Stimulated activated memory B cell treated with anti-CD40 and anti-IgM and Interleukin-4, amounts not matched to agents 10 μg/mL and 1 μg/mL and 100 μg/mL, for 72 hours (primary cell): ENCODE results near the gene ZW10.
"Not testable (repeated sequence)": the region's sequence is repeated elsewhere in the genome, so short reads cannot be mapped to it uniquely, and the experiment has no call there.

Source experiments
- ATAC-seq: fragments of 150-1000 bp; cut with Tn5 transposase; 2 replicates; pipeline ENCODE4 v1.10.0; 2021
- H3K27ac Mint-ChIP-seq: one replicate; pipeline ENCODE4 v1.8.0; 2022; ENCODE audit warnings: mild to moderate bottlenecking, mixed read lengths
- H3K27me3 Mint-ChIP-seq: one replicate; pipeline ENCODE4 v1.8.0; 2022; ENCODE audit warnings: mixed read lengths
- H3K36me3 Mint-ChIP-seq: one replicate; pipeline ENCODE4 v1.8.0; 2022; ENCODE audit warnings: mixed read lengths
- H3K4me1 Mint-ChIP-seq: one replicate; pipeline ENCODE4 v1.8.0; 2022; ENCODE audit warnings: mixed read lengths
- H3K4me3 Mint-ChIP-seq: one replicate; pipeline ENCODE4 v1.8.0; 2022; ENCODE audit warnings: mild to moderate bottlenecking, moderate library complexity, mixed read lengths
- H3K9me3 Mint-ChIP-seq: one replicate; pipeline ENCODE4 v1.8.0; 2022; ENCODE audit warnings: mixed read lengths

ZW10 gene

DNA sequence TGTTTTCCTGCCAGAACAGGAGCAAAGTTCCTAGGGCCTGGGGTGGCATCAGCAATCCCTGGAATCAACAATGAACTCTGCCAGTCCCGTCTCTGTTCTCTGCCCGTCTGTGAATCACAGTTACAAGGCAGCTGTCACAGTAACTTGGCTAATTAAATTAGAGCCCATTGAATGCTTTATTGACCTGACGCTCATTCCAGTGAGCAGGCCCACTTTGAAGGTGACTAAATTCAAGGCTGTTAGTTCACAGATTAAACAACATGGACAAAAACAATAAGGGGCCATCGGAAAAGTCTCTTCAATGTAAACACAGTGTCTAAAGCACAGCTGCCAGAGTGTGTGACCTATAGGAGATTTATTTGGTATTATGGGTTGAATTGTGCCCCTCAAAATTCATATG is 49.7 kb downstream of the ZW10 start:
- Mint-ChIP-seq H3K4me3 (no peak overlapping the region), H3K4me1 (no peaks in the 10 kb centered on the region), H3K27ac (no peak overlapping the region), H3K9me3 (peaks cover 11% of the 10 kb centered on the region), H3K27me3 (no peaks in the 10 kb centered on the region), H3K36me3 (peaks cover 48% of the 10 kb centered on the region)
- no peak for ATAC-seq

DNA sequence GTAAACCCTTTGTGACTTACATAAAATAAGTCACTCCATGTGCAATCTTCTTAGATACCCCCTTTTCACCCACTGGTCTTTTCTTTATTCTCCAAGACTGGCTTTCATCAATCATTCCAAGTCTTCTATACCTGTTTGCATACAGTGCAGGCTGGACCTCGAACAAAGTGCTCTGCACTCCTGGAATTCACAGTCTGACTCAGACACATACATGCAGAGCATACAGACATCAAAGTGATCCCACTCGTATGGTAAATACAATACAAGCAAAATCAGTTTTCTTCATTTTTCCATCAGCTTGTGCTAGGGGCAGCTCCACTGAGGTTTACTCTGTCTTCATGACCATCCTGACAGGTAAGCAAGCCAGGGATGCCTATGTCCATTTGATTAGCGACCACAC is 50.6 kb downstream of the ZW10 start:
- H3K36me3 Mint-ChIP-seq = peaks cover 51% of the 10 kb centered on the region
- no peak overlapping the region for H3K27ac Mint-ChIP-seq
- H3K4me1 Mint-ChIP-seq = no peaks in the 10 kb centered on the region
- ATAC-seq = no peak
- H3K9me3 Mint-ChIP-seq = peaks cover 11% of the 10 kb centered on the region
- H3K27me3 Mint-ChIP-seq = no peaks in the 10 kb centered on the region
- H3K4me3 Mint-ChIP-seq = no peak overlapping the region

DNA sequence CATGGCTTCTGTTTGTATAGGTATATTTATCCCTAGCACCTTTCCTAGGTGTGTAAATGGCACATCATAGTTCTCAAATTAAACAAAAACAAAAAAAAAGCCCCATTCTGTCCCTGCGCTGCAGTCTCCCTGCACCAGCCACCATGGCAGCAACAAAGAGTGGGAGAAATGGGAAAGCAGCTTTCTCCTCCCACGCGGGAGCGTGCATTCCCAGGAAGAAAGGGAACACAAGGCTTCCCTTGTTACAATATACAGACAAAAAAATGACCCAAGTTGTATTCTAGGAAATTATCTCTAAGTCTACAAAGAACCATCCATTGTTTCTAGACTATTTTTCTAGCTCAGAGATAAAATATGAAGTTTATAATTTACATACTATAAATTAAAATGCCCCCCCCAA is 51.3 kb downstream of the ZW10 start:
- H3K36me3 Mint-ChIP-seq = peaks cover 56% of the 10 kb centered on the region
- no peaks in the 10 kb centered on the region for H3K4me1 Mint-ChIP-seq
- H3K27me3 Mint-ChIP-seq = no peaks in the 10 kb centered on the region
- H3K27ac Mint-ChIP-seq = no peak overlapping the region
- no peak overlapping the region for H3K4me3 Mint-ChIP-seq
- peaks cover 11% of the 10 kb centered on the region for H3K9me3 Mint-ChIP-seq
- ATAC-seq = no peak

DNA sequence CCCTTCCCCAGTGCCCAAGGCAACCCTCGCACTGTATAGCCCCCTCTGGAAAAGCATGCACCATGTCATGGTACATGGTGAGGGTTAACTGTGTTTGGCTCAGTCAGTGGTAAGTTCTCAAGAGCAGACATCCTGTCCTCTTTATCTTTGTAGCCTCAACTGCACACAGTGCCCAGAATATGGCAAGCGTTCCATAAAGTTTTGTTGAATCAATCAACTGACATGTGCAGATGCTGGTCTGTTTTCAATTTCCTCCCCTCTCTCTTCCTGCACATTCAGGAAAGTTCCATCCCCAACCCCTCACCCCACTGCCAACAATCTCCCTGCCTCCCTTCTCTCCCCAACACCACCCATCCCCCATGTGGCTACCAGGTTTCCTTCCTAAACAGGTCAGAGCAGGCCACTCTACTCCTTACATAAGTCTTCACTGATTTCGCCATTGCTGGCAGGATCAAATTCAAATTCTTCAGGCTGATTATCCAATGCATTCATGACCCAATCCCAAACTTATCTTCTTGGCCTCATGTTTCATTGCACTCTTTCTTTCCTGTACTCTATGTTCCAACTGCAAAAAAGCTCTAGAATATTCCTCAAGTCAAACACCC is 51.9 kb downstream of the ZW10 start:
- no peak for ATAC-seq
- no peak overlapping the region for H3K4me3 Mint-ChIP-seq
- no peak overlapping the region for H3K27ac Mint-ChIP-seq
- H3K27me3 Mint-ChIP-seq = no peaks in the 10 kb centered on the region
- H3K36me3 Mint-ChIP-seq = peaks cover 59% of the 10 kb centered on the region
- H3K9me3 Mint-ChIP-seq = peaks cover 11% of the 10 kb centered on the region
- H3K4me1 Mint-ChIP-seq = no peaks in the 10 kb centered on the region

DNA sequence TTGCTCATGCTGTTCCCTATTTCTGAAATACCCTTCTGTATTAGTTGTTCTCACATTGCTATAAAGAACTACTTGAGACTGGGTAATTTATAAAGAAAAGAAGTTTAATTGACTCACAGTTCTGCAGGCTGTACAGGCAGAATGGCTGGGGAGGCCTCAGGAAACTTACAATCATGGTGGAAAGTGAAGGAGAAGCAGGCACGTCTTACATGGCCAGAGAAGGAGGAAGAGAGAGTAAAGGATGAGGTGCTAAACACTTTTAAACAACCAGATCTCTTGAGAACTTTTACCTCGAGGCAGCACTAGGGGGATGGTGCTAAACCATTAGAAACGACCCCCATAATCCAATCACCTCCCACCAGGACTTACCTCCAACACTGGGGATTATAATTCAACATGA is 53.0 kb downstream of the ZW10 start:
- not testable (repeated sequence) for H3K27me3 Mint-ChIP-seq, H3K4me1 Mint-ChIP-seq, H3K27ac Mint-ChIP-seq, H3K4me3 Mint-ChIP-seq, ATAC-seq
- Mint-ChIP-seq H3K9me3 (peaks cover 11% of the 10 kb centered on the region), H3K36me3 (peaks cover 67% of the 10 kb centered on the region)

DNA sequence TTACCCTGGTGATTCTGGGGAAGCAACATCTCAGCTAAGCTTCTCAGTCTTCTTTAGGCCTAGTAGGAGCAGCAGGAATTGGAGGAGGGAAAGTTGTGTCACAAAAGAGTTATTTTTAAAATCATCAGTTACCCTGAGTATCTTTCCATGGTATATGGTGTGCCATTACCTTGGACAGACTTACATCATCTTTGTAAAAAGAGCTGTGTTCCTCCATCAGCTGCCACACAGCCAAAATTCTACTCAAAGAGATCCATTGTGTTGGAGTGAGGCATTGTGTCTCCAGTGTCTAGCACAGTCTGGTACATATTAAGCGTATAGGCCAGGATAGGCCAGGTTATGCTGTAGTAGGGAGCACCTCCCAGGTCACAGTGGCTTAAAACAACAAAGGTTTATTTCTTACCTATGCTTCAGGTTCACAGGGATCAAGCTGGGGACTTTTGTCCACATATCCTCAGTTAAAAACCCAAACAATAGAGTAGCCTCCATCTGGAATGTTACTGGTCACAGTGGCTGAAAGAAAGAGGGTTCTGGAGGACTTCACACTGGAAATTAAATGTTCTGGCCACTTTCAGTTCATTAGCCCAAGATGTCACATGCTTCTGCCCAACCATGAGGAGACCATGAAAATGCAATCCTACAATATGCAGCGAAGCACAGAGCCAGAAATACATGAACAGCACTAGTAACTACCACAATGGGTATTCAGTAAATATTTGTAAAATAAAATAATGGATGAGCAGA is 57.4 kb downstream of the ZW10 start:
- peaks cover 65% of the 10 kb centered on the region for H3K36me3 Mint-ChIP-seq
- no peak overlapping the region for H3K4me3 Mint-ChIP-seq
- no peak for ATAC-seq
- no peaks in the 10 kb centered on the region for H3K27me3 Mint-ChIP-seq
- peaks cover 10% of the 10 kb centered on the region for H3K9me3 Mint-ChIP-seq
- H3K4me1 Mint-ChIP-seq = no peaks in the 10 kb centered on the region
- H3K27ac Mint-ChIP-seq = no peak overlapping the region

DNA sequence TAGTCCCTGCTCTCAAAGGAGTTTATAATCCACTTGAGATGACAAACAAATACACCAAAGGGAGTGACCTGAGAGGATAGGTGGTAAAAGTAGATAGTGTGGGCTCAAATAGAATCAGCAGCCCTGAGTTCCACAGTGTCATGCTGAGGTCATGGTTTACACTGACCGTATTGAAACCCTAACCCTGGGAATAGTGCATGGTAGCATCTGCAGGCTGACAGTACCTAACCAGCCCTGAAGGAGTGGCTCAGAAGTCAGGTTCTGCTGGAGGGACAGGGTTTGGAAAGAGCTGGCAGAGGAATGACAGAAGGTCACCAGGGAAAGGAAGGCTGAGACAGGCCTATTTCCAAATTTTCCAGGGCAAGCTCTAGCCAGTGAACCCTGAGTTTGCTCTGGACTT is 58.2 kb downstream of the ZW10 start:
- no peak overlapping the region for H3K27ac Mint-ChIP-seq
- H3K4me3 Mint-ChIP-seq = no peak overlapping the region
- peaks cover 58% of the 10 kb centered on the region for H3K36me3 Mint-ChIP-seq
- H3K9me3 Mint-ChIP-seq = peaks cover 6% of the 10 kb centered on the region
- no peaks in the 10 kb centered on the region for H3K27me3 Mint-ChIP-seq
- no peak for ATAC-seq
- no peaks in the 10 kb centered on the region for H3K4me1 Mint-ChIP-seq

DNA sequence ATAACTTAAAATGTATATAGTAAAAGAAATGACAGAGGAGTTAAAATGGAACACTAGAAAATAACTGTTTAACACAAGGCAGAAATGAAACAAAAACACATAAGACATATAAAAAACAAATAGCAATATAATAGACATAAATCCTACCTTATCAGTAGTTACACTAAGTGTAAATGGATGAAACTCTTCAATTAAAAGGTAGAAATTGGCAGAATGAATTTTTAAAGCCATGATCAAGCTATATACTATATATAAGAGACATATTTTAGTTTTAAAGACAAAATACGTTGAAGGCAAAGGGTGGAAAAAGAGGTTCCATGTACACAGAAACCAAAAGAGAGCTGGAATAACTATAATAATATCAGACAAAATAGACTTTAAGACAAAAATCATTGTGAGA is 62.5 kb downstream of the ZW10 start:
- Mint-ChIP-seq H3K9me3 (peaks cover 26% of the 10 kb centered on the region), H3K27ac (no peak overlapping the region), H3K4me1 (no peaks in the 10 kb centered on the region), H3K36me3 (peaks cover 52% of the 10 kb centered on the region), H3K4me3 (no peak overlapping the region), H3K27me3 (no peaks in the 10 kb centered on the region)
- no peak for ATAC-seq

DNA sequence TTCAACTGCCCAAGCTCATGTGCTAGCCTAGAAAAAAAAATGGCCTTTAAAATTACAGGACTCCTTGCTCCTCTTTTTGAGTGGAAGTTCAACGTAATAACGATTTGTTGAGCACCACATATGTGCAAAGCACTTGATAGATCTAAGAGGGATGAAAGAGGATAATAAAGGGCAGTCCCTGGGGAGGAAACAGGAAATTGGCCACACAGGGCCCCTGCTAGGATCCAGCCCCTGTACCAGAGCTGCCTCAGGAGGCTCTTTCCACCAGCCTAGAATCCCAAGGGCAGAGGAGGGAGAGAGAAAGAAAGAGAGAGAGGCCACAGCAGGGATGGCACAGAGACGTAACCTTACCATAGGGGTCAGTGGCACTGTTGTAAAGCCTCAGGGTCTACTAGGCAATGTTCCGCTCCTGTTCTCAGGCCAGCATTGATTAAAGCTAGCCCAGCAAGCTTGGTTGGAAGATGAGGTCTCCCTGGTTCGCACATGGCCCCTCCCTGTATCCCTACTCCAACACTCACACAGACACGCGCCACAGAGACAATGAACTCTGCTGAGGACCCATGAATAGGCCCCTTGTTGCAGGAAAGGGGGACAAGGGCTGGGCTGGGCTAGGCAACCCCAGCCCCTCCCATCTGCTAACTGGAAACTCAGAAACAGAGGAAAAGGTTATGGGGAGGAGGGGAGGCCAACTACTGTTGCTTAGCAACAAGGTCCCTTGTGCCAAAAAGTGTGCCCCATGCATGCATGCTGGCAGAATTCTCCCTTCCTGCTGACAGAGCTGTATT is 67.4 kb downstream of the ZW10 start, which contains the start of gene TMPRSS5:
Gene TMPRSS5 (minus strand): TSS at position 438 of the 785 bp plus-strand sequence. CDS start 84 bp downstream, at position 354.
- Mint-ChIP-seq H3K4me1 (no peaks in the 10 kb centered on the region), H3K36me3 (peaks cover 55% of the 10 kb centered on the region), H3K27me3 (no peaks in the 10 kb centered on the region), H3K9me3 (peaks cover 33% of the 10 kb centered on the region), H3K4me3 (no peak within 1 kb of the TSS), H3K27ac (no peak within 1 kb of the TSS)
- no peak for ATAC-seq

DNA sequence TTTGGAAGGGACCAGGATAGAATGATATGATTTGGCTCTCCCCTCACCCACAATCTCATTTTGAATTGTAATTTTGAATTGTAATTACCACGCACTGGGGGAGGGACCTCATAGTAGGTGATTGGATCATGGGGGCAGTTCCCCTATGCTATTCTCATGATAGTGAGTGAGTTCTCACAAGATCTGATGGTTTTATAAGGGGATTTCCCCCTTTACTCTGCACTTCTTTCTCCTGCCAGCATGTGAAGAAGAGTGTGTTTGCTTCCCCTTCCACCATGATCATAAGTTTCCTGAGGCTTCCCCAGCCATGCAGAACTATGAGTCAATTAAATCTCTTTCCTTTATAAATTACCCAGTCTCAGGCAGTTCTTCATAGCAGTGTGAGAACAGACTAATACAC is 69.9 kb downstream of the ZW10 start:
- H3K36me3 Mint-ChIP-seq = peaks cover 55% of the 10 kb centered on the region
- not testable (repeated sequence) for H3K27me3 Mint-ChIP-seq, H3K27ac Mint-ChIP-seq, ATAC-seq, H3K4me3 Mint-ChIP-seq, H3K4me1 Mint-ChIP-seq
- peaks cover 25% of the 10 kb centered on the region for H3K9me3 Mint-ChIP-seq

DNA sequence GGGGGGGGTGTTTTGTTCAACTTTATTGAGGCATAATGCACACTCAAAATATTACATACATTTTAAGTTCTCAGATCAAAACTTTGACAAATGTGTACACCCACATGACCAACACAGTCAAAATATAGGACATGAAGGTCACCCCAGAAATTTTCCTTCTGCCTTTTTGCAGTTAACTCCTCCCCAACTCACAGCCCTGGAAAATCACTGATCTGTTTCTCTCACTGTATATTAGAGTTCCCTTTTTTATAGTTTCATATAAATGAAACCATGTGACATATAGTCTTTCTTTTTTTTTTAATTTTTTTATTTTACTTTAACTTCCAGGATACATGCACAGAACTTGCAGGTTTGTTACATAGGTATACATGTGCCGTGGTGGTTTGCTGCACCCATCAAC is 72.0 kb downstream of the ZW10 start:
- Mint-ChIP-seq H3K27ac (no peak overlapping the region), H3K4me1 (no peaks in the 10 kb centered on the region), H3K9me3 (peaks cover 17% of the 10 kb centered on the region), H3K27me3 (no peaks in the 10 kb centered on the region), H3K4me3 (no peak overlapping the region), H3K36me3 (peaks cover 40% of the 10 kb centered on the region)
- no peak for ATAC-seq

DNA sequence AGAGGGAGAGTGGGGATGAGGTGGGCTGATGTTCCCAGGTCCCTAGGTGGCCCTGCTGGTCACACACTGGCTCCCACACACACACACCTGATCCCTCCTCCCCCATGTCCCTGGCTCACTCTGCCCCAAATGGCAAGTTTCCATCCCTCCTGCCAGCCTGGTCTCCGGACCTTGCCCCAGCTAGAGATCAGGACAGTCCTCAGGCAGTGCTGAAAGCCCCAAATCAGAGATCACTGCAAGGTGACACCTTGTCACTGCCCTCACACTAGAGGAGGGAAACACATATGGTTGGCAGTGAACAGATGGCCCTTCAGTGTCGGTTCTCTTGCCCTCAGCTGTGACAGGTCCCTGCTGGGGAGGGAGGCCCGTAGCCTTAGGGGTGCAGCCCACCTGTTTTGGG is 75.0 kb downstream of the ZW10 start:
- no peaks in the 10 kb centered on the region for H3K27me3 Mint-ChIP-seq
- no peak overlapping the region for H3K4me3 Mint-ChIP-seq
- no peak for ATAC-seq
- peaks cover 8% of the 10 kb centered on the region for H3K9me3 Mint-ChIP-seq
- peaks cover 33% of the 10 kb centered on the region for H3K36me3 Mint-ChIP-seq
- H3K27ac Mint-ChIP-seq = no peak overlapping the region
- H3K4me1 Mint-ChIP-seq = no peaks in the 10 kb centered on the region

DNA sequence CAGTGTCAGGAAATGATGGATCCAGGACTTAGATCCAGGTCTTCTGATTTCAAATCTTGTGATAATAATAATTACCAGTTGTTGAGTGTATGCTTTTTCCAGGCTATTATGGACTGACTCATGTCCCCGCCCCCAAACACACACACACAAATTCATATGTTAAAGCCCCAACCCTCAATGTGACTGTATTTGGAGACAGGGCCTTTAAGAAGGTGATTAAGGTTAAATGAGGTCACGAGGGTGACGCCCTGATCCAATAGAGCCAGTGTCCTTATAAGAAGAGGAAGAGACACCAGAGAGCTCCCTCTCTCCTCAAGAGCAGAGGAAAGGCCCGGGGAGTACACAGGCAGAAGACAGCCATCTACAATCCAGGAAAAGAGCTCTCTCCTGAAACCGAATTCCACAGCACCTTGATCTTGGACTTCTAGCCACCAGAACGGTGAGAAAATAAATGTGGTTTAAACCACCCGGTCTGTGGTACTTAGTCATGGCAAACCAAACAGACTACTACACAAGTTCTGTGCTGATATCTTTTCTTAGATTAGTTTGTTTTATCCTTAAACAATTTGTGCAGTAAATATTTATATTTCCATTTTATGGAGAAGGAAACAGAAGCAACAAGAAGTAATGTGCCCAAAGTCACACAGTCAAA is 75.6 kb downstream of the ZW10 start:
- no peaks in the 10 kb centered on the region for H3K4me1 Mint-ChIP-seq
- ATAC-seq = no peak

DNA sequence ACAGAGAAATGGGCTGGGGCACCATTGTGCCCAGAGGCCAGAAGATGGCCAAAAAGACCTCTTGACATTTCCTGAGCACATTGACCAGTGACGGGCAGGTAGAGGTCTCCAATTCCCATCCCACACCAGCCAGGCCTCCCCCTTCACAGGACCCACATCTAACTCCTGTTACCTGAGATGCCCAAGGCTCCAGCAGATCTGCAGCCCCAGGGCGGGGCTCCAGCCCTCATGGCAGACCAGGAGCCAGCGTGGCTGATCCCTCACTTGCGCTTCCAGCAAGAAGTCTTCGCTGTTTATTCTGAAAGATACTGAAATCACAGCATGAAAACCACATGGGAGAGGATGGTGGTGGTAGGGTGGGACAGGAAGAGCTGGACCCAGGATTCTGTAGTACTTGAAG is 76.4 kb downstream of the ZW10 start:
- Mint-ChIP-seq H3K27ac (no peak overlapping the region), H3K4me3 (no peak overlapping the region), H3K27me3 (no peaks in the 10 kb centered on the region), H3K9me3 (peaks cover 5% of the 10 kb centered on the region), H3K36me3 (peaks cover 27% of the 10 kb centered on the region), H3K4me1 (no peaks in the 10 kb centered on the region)
- ATAC-seq = no peak

More for the DNA sequence above, 75.6 kb downstream of the ZW10 start:
- H3K4me3 Mint-ChIP-seq = no peak overlapping the region
- peaks cover 32% of the 10 kb centered on the region for H3K36me3 Mint-ChIP-seq
- no peaks in the 10 kb centered on the region for H3K27me3 Mint-ChIP-seq
- H3K27ac Mint-ChIP-seq = no peak overlapping the region
- peaks cover 5% of the 10 kb centered on the region for H3K9me3 Mint-ChIP-seq

DNA sequence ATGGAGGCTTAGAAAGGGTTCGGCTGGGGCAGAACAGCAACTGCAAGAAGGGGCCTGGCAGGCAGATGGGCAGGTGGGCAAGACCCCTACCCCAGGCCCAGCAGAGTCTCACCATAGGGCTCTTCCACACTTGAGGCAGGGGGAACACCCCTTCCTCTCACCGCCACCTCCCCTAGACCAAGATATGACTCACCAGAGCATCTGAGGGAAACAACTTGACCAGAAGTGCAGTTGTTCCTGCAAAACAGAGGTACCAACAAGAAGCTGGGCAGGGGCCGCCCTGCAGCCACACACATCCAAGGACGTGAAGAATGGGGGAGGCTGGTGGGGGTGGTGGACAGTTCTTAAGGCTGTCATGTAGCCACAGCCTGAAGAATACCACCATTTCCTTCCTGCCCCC is 78.3 kb downstream of the ZW10 start:
- Mint-ChIP-seq H3K27me3 (no peaks in the 10 kb centered on the region), H3K4me3 (no peak overlapping the region), H3K9me3 (no peaks in the 10 kb centered on the region), H3K27ac (no peak overlapping the region), H3K4me1 (no peaks in the 10 kb centered on the region), H3K36me3 (peaks cover 18% of the 10 kb centered on the region)
- no peak for ATAC-seq
